ENCODE results near the gene ZNF618.

Gene ZNF618

GRCh38 chr9:113876151-113876992, at the start of gene ZNF618:
TSS of gene ZNF618 (plus strand) at chr9:113876309. CDS start at chr9:113876381, 72 bp downstream.
- DNase-seq (ENCODE audit: low read depth in 2 of 2): no peak

GRCh38 chr9:113828221-113828620, 47.9 kb upstream of the ZNF618 start:
- no peak for DNase-seq (ENCODE audit: low read depth in 2 of 2)

GRCh38 chr9:113837334-113837733, 38.8 kb upstream of the ZNF618 start:
- DNase-seq (ENCODE audit: low read depth in 2 of 2): no peak

GRCh38 chr9:113842086-113842485, 34.0 kb upstream of the ZNF618 start:
- no peak for DNase-seq (ENCODE audit: low read depth in 2 of 2)

- no peak for DNase-seq (ENCODE audit: low read depth in 2 of 2)
These were observed 31.6 kb upstream of the ZNF618 start for GRCh38 chr9:113844466-113844865.

- no peak for DNase-seq (ENCODE audit: low read depth in 2 of 2)
These were observed 24.8 kb upstream of the ZNF618 start for GRCh38 chr9:113851359-113851758.

GRCh38 chr9:113851873-113852272, 24.2 kb upstream of the ZNF618 start:
- DNase-seq (ENCODE audit: low read depth in 2 of 2): no peak

GRCh38 chr9:113853333-113853732, 22.8 kb upstream of the ZNF618 start:
- DNase-seq (ENCODE audit: low read depth in 2 of 2): no peak

- DNase-seq (ENCODE audit: low read depth in 2 of 2): no peak
These were observed 21.8 kb upstream of the ZNF618 start for GRCh38 chr9:113854310-113854709.

GRCh38 chr9:113857875-113858274, 18.2 kb upstream of the ZNF618 start:
- no peak for DNase-seq (ENCODE audit: low read depth in 2 of 2)

- no peak for DNase-seq (ENCODE audit: low read depth in 2 of 2)
These were observed 17.8 kb upstream of the ZNF618 start for GRCh38 chr9:113858282-113858681.

- DNase-seq (ENCODE audit: low read depth in 2 of 2): no peak
These were observed 12.8 kb upstream of the ZNF618 start for GRCh38 chr9:113863345-113863744.

- DNase-seq (ENCODE audit: low read depth in 2 of 2): no peak
These were observed 7.6 kb upstream of the ZNF618 start for GRCh38 chr9:113868501-113868900.

GRCh38 chr9:113872485-113873143, 3.5 kb upstream of the ZNF618 start:
- DNase-seq (ENCODE audit: low read depth in 2 of 2): no peak

GRCh38 chr9:113873446-113873845, 2.7 kb upstream of the ZNF618 start:
- no peak for DNase-seq (ENCODE audit: low read depth in 2 of 2)

- DNase-seq (ENCODE audit: low read depth in 2 of 2): no peak
These were observed 2.2 kb upstream of the ZNF618 start for GRCh38 chr9:113873926-113874325.

GRCh38 chr9:113875459-113876150, 504 bp upstream of the ZNF618 start:
- DNase-seq (ENCODE audit: low read depth in 2 of 2): no peak

- no peak for DNase-seq (ENCODE audit: low read depth in 2 of 2)
These were observed 872 bp downstream of the ZNF618 start for GRCh38 chr9:113876993-113877368.

- no peak for DNase-seq (ENCODE audit: low read depth in 2 of 2)
These were observed 3.2 kb downstream of the ZNF618 start for GRCh38 chr9:113879318-113879717.

- no peak for DNase-seq (ENCODE audit: low read depth in 2 of 2)
These were observed 3.8 kb downstream of the ZNF618 start for GRCh38 chr9:113879911-113880310.

GRCh38 chr9:113882181-113882580, 6.1 kb downstream of the ZNF618 start:
- DNase-seq (ENCODE audit: low read depth in 2 of 2): no peak

- no peak for DNase-seq (ENCODE audit: low read depth in 2 of 2)
These were observed 6.6 kb downstream of the ZNF618 start for GRCh38 chr9:113882636-113883164.

All from stimulated activated CD8-positive, alpha-beta memory T cell treated with anti-CD3 and anti-CD28 coated beads, Interleukin-15, amount 100 ng/mL, for 48 hours (primary cell).